ENCODE data around the gene ZCWPW1.

ZCWPW1 gene, protein sequence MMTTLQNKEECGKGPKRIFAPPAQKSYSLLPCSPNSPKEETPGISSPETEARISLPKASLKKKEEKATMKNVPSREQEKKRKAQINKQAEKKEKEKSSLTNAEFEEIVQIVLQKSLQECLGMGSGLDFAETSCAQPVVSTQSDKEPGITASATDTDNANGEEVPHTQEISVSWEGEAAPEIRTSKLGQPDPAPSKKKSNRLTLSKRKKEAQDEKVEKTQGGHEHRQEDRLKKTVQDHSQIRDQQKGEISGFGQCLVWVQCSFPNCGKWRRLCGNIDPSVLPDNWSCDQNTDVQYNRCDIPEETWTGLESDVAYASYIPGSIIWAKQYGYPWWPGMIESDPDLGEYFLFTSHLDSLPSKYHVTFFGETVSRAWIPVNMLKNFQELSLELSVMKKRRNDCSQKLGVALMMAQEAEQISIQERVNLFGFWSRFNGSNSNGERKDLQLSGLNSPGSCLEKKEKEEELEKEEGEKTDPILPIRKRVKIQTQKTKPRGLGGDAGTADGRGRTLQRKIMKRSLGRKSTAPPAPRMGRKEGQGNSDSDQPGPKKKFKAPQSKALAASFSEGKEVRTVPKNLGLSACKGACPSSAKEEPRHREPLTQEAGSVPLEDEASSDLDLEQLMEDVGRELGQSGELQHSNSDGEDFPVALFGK

DNA sequence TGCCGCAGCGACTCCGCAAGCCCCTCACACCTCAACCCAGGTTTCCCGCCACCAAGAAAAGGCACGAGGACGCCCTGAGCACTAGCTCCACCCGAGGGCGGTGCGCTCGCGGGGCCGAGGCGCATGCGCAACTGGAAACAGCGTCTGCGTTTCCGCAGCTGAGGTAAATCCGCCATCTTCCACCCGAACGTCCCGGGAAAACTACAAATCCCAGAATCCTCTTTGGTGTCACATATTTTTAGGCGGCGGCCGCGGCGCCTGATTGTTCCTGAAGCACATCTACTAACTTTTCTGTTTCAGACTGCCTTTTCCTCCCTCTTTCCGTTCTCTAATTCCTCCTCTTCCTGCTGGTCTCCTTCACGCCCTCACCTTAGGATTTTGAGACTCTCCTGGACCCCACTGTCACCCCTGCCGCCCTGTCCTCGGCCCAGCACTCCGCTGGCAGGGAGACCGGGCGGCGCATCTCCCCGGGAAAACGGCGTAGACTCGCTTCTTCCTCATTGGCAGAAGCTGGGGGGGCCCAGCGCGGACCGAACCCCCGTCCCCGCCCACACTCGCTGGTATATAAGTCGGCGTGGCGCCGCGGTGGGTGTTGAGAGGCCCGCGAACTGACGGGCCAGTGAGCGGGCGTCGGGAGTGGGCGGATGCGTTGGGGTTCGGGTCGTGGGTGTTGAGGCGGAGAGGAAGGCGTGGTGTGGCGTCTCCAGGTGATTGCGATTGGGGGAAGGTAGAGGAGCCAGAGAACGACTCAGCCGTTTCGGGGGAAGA, at the start of gene ZCWPW1:
Gene ZCWPW1 (minus strand): TSS at position 505 of the 768 bp plus-strand sequence. CDS start 8,054 bp downstream, outside the sequence.
- DNase-seq (ENCODE audit: low read depth in 2 of 3, low spot score in 1 of 3) = peak; percentile 96 to 97 (median 96)

DNA sequence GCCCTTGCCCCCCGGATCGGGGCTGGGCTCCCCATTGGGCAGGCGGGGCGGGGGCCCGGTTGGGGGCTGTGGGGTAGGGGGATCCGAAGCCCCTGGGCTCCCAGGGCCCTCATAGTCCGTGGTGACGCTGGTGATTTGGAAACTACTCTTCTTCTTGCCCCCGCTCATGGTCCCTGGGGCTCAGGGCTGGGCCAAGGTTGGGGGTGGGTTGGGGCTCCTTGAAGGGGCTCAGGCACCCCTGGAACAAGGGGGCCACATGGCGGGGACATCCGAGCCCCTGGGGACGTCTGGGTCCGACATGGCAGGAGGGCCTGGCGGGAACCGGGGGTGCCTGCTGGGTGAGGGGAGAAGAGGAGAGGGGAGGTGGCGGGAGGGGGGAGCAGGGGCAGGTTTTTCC, 49.4 kb upstream of the ZCWPW1 start:
- DNase-seq (ENCODE audit: low read depth in 2 of 3, low spot score in 1 of 3) = no peak

DNA sequence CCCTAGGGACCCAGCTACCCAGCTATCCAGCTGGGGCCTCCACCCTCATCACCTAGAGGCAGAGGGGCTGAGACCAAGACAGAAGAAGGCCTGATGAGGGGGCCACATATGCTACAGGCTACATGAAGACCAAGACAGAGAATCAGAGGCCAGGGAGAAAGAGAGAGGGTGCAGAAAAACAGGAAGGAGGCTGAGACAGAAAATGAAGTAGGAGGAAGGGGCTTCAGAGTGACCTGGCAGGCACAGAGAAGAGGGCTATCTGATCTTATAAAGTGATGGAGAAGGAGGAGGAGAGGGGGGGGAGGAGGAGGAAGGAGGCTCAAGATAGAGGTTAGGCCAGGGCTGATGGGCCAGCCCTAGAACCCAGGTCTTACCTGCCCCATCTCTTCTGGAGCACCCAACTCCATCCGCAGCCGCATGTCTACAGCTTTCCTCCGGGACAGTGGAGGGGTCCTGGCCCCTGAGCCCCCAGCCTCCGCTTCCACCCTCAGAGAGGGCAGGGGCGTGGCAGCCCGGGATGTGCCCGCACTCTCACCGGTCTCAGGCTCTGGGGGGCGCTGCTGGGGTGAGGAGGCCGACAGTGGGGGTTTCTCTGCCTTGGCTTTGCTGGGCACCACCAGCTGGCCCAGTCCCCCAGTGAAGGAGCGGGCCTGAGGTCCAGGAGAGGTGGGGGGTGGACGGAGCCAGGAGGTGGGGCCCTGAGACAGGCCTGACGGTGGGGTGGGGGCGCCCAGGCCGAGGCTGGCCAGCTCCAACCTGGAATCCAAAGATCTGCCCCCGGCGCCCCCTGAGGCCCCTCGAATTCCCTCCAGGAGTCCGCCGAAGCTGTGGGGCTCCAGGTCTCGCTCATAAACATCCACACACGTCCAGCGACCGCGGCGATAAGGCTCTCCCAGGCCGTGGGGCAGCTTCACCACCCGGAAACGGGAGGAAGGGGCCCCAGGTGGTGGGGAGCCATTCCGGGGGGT, 48.7 kb upstream of the ZCWPW1 start:
- peak in 2 of 3 donors; percentile 38 to 48 for DNase-seq (ENCODE audit: low read depth in 2 of 3, low spot score in 1 of 3)

DNA sequence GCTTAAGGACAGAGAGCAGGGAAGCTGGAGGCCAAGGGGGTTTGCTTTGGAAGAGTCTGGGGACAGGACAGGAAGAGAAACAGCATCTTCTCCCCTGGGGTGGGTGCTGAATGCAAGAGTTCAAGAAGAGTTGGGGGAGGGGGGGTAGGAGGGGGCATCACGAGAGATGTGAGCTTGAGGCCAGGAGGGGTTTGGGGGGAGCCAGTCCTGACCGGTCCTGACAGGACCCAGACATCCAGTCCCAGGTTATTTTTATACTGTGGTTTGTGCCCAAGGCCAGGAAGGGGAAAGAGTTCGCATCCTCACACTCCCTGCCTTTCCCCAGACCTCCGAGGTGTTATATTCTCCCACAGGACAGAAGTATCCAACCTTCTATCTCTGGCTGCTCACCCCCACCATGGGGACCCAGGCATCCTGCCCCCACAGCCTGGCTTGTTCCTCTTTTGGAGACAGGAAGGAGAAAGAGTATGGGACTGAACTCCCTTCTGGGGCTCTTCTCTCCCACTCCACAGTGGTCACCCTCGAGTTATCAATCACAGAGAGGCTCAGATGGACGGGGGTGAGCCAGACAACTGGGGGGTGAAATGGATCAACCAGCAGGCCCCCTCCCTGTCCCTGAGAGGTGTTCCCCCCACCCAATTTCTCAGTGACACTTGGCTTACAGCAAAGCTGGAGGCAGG, 47.7 kb upstream of the ZCWPW1 start:
- DNase-seq (ENCODE audit: low read depth in 2 of 3, low spot score in 1 of 3) = no peak

DNA sequence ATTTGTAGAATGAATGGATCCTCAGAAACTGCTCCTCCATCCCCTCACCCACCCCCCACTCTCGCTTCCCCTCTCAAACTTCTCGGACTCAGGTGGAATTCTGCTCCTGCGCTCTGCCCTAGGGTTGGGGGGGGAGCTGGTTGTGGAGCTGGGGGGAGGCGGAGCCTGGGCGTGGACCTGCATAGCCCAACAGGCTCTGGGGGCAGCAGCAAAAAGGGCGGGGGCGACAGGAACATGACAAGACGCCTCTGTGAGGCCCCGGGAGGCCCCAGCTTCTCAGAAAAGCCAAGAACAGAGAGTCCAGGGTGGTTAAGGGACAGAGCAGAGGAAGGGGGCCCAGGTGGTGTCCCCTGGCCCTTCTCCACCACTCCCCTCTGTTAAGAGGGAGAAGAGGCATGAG, 47.0 kb upstream of the ZCWPW1 start:
- no peak for DNase-seq (ENCODE audit: low read depth in 2 of 3, low spot score in 1 of 3)

DNA sequence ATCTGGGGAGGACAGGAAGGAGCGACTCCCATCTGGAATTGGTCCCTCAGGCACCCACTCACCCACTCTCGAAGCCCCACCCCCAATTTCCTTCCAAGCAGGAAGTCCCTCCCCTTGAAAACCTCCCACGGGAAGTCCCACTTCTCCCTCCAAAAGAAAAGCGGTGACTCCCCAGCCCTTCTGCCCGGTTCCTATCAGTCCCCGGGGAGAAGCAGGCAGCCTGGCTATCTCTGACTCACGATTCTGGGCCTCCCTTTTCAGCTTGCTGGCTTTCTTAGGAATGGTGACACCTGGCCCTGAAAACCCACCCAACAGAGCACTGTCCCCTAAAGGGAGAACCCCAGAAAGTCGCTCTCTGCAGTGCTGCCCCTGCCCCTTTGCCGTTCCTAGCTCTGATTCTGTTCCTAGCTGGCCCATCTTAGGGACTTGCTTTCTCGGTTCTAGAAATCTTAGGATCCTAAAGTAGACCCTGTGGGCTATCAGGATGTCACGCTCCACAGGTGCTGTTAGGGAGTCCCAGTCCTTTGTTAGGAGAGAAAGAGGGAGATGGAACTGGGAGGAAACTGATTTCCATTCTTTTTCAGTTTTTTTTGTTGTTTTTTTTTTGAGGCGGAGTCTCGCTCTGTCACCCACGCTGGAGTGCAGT, 44.5 kb upstream of the ZCWPW1 start:
- no peak for DNase-seq (ENCODE audit: low read depth in 2 of 3, low spot score in 1 of 3)

DNA sequence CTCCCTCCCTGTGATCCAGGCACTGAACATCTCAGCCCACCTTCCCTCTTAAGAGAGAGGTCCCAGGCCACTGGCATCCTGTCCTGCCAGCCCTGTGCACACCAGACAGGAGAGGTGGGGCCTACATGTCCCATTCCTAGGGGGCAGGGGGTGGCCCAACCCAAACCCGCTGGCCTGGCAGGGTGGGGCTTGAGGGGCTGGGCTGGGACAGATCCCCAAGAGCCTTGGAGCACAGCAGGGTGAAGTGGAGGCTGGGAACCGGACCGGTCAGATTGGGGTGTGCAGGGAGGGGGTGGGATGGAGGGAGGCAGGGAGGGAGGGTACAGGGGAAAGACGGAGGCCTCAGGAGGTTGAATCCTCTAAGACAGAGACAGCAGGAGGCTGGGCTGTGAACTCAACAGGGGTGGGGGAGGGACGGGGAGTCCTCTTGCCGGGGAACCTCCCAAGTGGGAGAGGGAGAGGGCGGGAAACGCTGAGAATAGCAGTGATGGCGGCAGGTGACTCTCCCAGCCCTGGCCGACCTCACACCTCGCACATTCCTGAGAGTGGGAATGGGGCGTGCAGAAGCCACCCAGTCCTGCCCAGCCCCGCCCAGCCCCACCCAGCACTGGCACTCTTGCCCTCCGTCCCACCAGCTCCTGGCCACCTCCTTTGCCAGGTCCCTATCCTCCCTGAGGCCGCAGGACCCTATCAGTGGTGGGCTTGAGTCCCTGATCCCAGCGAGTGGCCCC, 43.8 kb upstream of the ZCWPW1 start:
- no peak for DNase-seq (ENCODE audit: low read depth in 2 of 3, low spot score in 1 of 3)

DNA sequence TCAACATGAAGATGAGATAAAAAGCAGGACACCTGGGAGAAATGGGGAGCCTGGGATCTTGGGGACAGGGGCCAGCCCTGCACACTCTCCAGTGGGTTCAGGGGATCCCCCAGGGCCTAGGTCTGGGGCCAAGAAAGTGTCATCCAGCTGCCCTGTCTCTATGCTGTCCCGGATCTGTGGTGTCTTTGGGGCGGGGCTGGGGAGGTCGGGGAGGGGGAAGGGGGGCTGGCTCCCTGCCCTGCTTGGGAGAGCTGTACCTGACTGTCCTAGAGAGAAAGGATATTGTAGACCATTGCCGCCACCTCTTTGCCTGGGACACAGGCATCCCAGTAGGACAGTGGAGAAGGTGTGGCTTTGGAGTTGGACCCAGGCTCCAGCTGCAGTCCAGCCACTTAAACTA, 42.5 kb upstream of the ZCWPW1 start:
- no peak for DNase-seq (ENCODE audit: low read depth in 2 of 3, low spot score in 1 of 3)

DNA sequence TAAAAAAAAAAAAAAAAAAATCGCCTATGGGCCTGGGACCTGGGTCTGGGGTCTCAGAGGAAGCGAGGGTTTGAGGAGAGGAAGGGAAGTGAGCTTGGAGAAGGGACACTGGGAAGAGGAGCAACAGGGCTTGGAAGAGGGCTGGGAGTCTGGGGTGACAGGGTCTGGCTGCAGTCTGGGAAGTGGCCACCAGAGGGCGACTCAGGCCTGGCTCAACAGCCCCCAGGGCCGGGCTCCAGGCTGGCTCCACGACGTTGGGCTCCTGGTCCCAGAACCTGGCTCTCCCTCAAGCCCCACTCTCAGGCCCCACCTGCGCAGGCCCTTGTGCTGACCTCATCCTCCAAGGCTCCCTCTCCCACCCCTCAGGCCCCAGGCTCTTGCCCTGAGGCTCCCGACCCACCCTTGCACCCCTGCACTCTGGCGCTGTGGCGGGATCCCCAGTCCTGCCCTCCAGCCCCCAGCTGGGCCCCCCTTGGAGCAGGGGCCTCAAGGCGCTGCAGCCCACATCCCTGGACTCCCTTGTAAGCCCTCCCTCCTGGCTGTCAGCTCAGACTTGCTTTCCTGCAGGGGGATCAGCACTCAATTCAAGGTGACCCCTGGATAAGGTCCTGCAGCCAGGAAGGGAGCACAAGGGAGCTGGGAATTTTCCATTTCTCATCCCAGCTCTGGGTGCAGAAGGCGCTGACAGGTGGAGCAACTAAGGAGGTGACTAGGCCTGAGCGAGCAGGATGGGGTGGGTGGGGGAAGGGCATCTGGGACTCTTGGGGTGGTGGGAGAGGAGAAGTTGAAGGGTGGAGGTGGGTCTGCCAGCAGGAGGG, 40.9 kb upstream of the ZCWPW1 start:
- DNase-seq (ENCODE audit: low read depth in 2 of 3, low spot score in 1 of 3) = peak; percentile 64 to 87 (median 79)

DNA sequence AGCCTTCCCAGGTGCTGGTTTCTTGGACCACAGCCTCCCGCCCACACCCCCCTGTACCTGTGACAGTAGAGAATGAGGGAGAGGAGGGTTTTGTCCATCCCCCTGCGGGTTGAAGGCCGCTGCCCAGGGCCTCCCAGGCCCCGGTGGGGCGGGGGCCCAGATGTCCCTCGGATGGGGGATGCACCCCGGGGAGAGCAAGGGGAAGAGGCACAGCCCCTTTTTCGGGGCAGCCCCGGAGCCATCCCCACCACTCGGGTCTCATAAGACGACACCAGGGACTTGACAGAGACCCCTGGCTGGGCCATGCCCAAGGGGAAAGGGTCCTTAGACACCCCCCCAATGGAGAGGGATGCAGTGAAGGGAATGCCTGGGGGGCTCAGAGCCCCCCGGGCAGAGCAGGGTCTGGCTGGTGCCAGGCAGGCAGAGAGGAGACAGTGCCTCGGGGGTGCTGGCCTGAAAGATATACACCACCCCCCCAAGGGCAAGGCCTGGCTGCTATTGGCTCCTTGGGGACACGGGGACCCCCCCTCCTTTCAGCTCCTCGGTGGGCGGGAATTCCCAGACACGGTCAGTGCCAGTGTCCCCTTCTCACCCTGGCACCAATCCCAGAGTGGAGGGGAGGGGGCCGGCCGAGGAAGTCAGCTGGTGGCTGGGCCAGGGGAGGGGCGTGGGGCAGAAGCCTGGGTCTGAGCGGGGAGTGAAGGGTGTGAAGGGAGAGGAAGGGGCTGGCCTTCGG, 39.3 kb upstream of the ZCWPW1 start:
- no peak for DNase-seq (ENCODE audit: low read depth in 2 of 3, low spot score in 1 of 3)

DNA sequence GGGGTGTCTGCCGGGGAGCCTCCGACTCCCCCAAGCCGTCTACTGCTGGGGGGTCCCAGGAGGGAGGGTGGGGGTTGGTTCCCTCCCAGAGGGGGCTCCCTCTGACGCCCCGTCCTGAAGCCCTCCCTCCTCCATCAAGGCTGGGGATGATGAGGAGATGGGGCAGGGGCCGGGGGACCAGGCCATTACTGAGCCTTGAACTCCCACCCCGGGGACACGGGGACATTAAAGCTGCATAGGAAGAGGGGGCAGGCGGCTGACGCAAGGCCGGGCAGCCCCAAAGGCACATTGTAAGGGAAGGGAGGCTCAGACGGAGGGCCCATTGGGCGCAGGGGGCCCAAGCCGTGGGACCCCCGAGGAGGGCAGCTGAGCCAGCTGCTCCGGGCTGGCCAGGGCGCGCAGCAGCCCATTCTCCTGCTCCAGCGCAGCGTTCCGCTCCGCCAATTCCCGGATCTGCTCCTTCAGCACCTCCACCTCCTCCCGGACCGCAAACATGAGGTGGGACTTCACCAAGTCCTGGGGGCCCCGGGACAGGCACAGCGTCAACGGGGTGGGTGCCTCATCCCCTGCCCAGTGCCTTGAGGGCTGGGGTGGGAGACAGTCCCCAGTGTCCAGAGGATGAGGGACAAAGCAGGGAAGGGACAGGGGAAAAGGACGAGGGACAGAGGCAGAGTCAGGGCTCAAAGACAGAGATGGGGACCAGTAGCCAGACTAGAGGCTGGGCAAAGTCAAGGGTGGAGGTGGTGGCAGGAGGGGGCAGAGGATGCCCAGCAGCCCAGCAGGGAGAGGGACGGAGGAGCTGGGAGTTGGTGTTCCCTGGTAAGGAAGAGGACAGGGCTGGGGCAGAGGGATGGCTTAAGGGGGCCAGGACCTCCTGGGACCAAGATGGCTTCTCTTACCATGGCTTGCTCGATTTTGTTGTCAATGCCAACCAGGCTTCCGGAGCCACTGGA, 38.4 kb upstream of the ZCWPW1 start:
- no peak for DNase-seq (ENCODE audit: low read depth in 2 of 3, low spot score in 1 of 3)

DNA sequence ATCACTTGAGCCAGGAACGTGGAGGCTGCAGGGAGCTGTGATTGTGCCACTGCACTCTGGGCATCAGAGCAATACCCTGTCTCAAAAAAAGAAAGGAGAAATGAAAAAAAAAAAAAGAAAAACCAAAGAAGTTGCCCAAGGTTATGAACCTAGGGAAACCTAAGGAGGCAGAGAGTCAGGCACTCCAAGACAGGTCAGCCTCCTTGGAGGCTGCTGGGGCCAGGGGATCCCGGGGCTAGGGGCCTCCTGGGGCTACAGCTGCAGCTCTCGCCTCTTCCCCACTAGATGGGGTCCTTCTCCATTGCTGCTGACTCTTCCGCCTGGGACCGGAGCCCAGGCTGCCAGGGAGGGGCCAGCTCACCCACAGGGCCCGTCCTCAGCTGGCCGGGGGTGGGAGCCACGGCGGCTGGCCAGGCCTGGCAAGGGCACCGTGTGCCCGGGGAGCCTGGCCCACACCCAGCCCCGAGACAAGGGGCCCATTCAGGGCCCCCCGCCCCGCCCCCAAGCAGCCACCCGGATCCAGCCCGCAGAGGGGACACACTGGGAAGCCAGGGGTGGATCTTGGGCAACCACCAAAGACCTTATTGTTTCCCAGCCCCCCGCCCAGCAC, 37.3 kb upstream of the ZCWPW1 start:
- DNase-seq (ENCODE audit: low read depth in 2 of 3, low spot score in 1 of 3) = no peak

DNA sequence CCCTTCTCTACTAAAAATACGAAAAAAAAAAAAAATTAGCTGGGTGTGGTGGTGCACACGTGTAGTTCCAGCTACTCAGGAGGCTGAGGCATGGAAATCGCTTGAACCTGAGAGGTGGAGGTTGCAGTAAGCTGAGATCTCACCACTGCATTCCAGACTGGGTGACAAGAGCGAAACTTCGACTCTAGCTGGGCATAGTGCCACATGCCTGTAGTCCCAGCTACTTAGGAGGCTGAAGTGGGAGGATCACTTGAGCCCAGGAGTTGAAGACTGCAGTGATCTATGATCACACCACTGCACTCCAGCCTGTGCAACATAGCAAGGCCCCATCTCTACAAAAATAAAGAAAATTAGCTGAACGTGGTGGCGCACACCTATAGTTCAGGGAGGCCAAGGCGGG, 36.8 kb upstream of the ZCWPW1 start:
- DNase-seq (ENCODE audit: low read depth in 2 of 3, low spot score in 1 of 3) = no peak

DNA sequence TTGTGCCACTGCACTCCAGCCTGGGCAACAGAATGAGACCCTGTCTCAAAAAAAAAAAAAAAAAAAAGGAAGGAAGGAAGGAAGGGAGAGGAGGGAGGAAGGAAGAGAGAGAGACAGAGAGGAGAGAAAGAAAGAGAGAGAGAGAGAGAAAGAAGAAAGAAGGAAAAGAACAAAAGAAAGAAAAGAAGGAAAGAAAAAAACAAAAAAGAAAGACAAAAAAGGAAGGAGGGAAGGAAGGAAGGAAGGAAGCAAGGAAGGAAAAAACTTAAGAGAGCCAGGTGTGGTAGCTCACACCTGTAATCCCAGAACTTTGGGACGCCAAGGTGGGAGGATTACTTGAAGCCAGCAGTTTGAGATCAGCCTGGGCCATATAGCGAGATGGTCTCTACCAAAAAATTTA, 36.3 kb upstream of the ZCWPW1 start:
- DNase-seq (ENCODE audit: low read depth in 2 of 3, low spot score in 1 of 3) = no peak

DNA sequence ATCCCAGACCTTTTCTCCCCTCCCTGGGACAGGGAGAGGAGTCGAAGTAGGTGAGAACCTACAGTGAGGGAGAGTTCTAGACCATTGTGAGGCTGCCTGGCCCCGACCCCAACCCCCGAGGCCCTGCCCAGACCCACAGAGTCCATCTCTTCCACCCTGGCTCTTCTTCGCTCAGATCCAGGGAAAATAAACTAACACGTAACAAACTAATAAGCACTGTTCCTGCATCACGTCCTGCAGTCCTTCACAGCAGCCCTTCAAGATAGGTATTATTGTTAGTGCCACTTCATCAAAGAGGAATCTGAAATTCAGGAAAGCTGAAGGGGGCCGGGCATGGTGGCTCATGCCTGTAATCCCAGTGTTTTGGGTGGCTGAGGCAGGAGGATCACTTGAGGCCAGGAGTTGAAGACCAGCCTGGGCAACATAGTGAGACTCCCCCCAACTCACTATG, 35.7 kb upstream of the ZCWPW1 start, which contains the start of gene SPACDR:
Gene SPACDR (minus strand): TSS at position 51 of the 451 bp plus-strand sequence. CDS start 235 bp downstream, outside the sequence.
- DNase-seq (ENCODE audit: low read depth in 2 of 3, low spot score in 1 of 3) = no peak

DNA sequence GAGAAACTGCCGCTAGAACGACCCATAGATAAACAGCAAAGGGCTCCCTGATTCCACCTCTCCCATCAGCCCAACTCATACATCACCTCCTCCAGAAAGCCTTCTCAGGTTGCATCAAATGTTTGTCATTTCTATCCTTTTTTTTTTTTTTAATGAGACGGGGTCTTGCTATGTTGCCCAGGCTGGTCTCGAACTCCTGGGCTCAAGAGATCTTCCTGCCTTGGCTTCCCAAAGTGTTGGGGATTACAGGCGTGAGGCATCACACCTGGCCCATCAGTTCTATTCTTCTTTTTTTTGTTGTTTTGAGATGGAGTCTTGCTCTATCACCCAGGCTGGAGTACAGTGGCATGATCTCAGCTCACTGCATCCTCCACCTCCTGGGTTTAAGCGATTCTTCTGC, 28.5 kb upstream of the ZCWPW1 start:
- DNase-seq (ENCODE audit: low read depth in 2 of 3, low spot score in 1 of 3) = no peak
